GM19240 (cell line): Measurements from ENCODE around the gene POLR2M.

ENCODE experiments used
- DNase-seq: peaks from one replicate; pipeline ENCODE4 v3.0.0; 2011; ENCODE audit warnings: low spot score; ENCODE audit not compliant: insufficient read length

POLR2M gene

DNA sequence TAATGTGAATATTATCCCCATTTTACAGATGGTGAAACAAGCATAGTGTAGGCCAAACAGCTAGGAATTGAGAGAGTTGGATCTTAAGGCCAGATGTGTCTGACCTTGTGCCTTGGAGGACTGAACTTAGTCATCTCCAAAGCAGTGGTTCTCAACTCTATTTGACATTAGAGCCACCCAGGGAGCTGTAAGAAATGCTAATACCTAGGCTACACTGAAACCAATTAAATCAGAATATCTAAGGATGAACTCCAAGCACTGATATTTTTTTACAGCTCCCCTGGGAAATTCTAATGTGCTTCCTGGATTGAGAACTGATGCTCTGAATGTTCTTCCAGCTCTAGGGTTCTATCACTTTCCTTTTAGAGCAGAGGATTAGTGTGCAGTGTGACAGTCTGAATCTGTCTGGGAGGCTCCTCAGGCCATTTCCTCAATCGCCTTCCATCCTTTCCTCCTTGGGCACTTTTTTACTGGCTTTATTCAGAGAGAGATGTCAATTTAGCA is 32.3 kb downstream of the POLR2M start:
- no peak for DNase-seq

DNA sequence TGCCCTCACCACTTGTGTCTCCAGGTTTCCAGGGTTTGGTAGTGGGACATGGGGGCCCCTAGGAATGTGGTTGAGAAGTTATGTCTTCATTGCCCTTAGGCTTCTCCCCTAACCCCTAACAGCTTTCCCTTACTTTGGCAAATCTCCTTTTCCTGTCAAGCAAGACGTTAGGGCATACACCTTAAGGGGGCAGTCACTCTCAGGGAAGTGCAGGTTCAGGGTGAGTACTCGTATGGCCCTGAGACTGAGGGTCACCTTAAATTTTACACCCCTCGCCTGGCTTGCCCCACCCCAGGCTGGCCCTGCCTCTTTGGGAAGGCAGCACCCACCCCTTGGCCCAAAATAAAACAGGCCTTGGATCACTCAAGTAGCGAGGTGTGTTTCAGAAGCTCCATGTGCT is 33.5 kb downstream of the POLR2M start:
- DNase-seq = no peak

DNA sequence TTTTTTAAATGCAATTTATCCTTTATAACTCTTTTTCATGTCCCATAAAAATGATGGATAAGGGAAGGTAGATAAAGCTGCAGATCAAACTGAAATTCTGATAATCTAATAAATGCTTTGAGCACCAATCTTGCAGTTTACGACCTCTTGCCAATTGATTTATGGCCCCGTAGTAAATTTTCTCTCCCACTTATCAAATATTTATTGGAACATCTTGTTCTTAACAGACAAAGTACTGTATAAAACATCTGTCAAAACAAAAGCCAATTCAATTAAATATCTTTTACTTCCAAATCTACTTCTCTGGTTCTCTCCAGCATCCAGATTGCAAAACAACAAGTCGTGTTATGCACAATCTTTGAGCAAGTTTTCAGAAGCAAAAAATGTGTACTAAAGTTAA is 34.6 kb downstream of the POLR2M start:
- no peak for DNase-seq

DNA sequence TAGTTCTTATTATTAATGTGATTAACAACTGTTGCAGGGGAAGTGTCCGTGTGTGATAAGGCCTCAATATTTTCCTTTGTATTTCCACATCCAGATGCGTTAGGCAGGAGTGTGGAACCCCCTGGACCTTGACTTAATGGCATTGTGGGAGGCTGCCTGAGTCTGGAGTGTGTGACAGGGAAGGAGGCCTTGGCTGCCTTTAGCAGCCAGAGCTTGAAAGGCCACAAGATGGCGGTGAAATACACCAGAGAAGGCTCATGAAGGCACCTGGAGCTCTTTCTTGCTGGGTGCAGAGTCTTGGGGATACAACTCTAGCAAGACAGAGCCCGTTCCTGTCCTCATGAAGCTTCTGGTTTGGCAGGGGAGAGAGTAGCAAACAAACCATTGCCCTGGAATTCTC is 36.9 kb downstream of the POLR2M start:
- DNase-seq = no peak

DNA sequence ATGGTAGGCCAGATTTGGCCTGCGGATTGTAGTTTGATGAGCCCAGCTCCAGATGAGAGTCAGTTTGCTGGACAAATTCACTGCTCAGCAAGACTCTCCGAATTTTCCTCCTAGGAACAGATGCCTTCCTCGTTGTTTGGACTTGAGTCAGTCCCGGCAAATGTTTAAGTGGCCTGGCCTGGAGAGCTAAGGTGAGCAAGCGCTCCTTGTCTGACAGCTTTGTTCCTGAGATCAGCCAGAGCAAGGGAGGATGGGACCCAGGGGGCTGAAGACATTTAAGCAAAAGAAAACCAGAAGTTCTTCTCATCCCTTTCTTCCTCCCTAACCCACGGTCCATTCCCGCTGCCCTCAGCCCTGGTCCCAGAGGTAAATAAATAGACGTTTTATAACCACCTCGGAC is 40.3 kb downstream of the POLR2M start:
- no peak for DNase-seq

DNA sequence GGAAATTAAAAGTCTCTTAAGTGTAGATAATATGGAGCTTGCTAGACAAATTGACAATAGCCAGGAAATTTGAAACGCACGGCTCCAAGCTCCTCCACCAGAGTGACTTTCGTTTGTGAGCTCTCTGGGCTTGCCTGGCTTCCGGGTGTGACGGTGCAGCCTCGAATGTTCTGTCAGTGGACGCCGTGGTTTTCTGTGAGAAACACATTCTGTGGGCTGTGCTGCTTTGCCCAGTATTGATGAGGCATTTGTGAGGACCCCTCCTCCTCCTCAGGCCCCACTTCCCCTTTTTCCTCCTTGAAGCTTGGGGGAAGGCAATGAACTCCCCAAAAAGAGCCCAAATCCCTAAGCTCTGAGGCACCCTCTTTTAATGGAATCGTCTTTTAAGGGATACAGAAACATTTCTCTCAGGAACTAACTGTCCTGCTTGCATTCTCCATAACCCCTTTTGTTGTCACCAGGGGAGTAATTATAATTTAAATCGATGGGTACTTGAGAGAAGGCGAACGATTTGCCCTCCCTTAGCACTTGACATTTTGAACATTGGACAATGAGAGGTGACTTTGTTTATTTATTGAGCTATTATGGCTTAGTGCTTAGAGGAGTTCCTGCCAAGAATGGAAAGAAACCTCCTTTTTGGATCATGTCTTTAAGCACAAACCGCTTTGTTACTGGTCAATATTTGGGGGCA is 40.8 kb downstream of the POLR2M start:
- DNase-seq = no peak

DNA sequence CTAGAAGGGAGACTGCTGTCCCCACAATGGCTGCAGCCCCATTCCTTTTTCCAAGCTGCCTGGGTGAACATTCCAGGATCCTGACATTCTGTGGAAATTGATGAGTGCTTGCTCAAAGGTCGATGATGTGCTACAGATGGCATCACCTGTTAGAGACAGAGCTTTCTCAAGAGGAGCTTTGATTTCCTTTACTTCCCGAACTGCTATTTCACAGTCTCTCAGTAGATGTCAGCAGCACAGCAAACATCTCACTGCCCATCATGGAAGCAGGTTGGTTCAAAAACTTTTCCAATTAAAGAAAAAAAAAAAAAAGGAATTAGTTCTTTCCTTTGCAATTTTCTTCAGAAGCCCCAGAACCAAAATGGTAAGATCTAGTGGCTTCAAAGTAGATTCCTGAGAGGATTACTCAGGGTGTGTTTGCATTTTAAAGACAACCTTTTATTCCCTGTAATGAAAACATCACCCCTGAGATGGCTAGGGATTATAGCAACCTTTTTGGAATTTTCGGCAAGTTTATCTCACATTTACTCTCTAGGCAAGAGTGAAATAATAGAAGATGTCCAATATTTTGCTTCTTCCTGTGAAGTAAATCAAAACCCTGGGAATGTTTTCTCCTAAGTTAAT is 44.8 kb downstream of the POLR2M start:
- DNase-seq = no peak

DNA sequence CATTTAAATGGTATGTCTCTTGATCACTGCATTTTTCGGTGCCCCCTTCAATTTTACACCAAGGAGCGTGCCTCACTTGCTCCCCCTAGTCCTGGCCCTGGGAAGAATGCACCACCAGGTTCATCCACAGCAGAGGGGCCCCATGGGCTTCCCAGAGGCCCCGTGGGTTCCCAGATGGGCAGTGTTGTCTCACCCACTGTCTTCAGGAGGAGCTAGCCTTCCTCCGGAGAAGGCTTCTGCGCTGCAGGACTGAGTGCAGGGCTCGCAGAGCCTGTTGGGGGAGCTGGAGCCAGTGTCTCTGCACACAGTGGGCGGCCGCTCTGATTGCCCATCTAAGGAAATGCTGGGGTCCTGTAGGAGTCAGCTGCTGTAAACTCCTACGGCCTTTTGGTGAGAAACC is 45.9 kb downstream of the POLR2M start:
- no peak for DNase-seq

DNA sequence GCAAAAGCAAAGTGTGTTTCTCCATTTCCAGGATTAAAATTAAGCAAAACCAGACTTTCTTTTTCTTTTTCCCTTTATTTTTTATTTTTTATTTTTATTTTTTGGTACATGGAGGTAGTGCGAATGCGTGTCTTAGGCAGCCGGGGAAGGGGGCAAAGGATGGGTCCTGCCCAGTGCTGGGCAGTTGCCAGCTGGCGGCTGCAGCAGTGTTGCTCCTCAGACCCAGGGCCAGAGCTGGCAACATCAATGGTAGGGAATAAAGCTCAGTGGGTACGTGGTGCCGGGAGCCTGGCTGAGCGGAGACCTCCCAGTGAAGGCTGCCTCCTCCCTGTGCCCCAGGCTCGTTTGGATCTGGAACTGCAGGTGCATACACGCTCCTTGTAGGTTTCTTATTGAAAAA is 46.3 kb downstream of the POLR2M start:
- DNase-seq = no peak

DNA sequence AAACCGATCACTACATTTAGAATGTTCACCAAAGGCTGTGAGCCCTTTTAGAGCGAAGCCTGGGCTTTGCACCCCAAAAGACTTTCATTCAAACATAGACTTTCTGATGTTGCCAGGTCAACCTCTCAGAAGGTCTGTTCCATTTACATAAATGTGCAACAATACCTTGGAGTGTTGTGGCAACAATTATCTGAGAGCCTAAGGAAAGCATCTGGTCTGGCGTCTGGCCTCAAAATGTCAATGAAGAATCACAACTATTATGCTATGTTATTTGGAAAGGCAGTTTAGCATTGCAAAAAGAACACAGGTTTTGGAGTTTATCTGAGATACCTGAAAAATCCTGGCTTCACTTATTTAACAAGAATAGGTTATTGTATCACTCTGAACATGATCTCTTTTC is 50.0 kb downstream of the POLR2M start:
- no peak for DNase-seq

DNA sequence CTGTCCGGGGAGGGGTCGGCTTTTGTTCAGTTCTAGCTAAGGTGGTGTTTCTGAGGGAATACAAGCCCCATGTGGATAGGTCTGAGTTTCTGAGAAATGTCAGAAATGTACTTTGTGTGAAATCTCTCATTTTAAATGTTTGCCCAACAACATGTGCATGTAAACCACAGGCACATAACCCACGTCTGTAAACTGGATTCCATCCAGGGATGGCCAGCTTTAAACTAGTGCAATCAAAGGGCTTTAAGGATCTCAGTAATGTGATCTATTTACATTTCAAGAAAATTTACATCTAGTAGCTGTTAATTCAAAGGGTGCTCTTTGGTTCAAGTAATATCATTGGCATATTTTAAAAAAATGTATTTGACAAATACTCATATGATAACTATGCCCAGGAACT is 52.0 kb downstream of the POLR2M start:
- DNase-seq = no peak

DNA sequence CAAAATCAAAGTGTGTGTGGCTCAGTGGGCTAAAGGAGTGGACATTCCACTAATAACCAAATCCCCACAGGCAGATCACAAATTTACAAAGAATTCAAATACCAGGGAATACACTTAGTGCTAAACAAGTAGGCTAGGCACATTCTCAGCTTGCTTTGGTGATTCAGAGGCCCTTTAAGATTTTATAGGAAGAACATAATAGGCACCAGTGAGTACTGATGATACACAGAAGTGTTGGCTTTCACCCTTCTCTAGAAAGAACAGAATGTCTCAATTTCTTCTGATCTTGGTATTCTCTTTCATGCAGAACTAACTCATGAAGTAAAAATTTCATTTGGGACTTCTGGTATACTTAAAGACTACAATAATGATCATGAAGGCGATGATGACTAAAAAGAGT is 55.0 kb downstream of the POLR2M start:
- DNase-seq = no peak

DNA sequence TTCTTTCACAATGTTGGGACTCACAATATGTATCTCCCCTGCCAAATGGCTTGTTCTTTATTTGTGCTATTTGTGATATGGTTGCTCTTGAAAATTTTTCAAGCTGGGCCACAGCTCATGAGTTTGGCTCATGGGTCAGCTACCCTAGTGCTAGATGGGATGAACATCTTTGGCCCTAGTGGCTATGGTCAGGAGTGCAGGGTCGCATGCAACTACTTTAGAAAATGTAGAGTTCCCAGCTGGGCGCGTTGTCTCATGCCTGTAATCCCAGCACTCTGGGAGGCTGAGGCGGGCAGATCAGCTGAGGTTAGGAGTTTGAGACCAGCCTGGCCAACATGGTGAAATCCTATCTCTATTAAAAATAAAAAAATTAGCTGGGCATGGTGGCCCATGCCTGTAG is 55.8 kb downstream of the POLR2M start:
- DNase-seq = no peak

DNA sequence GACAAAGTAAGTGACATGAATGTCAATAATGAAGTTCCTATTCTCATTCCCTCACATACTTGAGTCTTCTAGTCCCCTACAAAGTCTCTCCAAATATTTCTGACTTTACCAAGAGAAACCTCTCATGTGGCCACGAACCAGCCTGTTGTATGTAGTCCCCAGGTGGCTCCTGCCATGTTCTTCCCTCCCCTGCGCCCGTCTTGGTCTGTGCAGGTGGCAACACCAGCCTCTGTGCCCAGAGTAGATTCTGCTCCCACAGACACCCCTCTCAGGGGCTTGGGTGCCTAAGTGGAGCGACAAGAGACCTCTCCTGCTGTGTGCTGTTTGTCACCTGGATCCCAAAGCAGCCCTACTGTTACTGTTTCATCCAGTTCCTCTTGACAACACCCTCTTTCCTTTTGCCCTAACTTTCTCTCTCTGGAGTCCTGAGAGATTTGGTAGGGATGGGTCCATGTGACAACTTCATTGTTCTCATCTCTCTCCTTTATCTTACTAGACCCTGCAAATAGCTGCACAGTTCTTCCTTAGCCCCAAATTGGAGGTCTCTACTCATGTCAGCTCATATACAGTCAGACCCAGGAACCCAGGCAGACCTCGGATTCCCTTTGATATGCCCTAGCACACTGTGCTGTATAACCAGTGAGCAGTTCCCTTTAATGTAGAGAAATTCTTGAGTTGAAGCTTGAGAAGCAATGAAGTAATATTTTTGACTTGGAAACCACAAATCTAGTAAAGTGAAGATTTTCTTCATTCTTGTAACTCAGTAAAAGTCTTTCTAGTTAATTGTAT is 56.9 kb downstream of the POLR2M start:
- no peak for DNase-seq
